ENCODE results near the gene MYO16.
A peak's percentile ranks its signal among the peaks of the same experiment; 100 is the strongest.

MYO16 gene

DNA sequence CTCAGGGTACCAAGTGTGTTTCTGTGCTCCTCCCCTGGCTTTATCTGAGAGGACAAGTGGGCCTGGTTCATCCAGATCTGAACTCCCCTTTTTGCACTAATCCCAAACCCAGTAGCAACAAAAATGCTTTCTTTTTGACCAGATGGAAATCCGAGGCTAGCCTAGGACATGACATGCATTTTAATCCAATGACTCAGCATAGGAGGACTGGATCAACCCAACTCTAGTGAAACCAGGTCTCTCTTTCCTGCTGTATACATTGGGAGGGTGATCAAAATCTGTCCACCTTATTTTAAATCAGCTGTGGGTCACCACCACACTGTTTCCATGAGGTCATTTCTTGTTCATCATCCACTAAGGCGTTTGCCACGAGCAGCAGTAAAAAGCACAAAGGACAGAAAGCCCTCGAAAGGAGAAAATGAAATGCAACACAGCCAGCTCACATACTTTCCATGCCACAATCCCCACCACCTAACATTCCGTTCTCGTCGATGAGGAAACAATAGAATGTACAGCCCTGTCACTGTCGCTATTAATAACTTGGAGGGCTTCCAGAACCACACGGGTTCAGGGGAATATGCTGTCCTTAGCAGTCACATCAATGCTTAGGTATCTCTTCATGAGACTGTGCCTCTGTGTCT, 614.0 kb downstream of the MYO16 start:
- DNase-seq (ENCODE audit: low spot score), result no peak

DNA sequence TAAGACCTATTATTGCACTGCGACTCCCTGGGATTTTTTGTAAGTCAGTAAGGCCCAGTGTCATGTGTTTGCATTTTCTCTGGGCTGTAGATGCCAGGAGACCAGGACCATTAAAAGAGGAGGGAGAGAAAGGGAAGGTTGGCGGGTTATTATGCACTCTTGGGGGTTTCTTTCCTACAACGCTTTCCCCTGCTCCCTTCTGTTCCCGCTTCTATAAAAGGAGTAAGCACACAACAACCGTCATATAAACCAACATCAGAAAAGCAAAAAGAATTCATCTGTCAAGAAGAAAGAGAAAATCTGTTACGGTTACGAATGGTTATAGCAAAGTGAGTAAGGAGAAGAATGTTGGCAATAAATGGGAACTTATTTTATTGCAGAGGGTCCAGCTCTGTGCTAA, 615.2 kb downstream of the MYO16 start:
- no peak for DNase-seq (ENCODE audit: low spot score)

DNA sequence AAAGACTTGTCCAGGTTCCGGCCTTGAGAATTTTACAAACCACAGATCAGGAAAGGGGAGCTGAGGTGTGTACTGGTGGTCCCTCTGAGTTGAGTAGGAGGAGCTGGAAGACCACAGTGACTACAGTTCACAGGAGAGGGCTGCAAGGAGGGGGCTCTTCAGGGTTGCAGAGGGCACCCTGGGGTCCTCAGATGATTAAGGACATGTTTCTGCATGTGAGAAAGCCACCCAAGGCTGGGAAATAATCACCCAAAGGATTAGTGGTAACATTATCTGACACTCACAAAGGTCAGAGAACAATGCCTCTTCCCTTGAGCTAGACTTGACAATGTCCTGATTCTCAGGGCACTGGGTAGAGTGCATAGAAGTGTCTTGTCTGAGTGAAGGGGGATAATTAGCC, 616.6 kb downstream of the MYO16 start:
- DNase-seq (ENCODE audit: low spot score), result no peak

DNA sequence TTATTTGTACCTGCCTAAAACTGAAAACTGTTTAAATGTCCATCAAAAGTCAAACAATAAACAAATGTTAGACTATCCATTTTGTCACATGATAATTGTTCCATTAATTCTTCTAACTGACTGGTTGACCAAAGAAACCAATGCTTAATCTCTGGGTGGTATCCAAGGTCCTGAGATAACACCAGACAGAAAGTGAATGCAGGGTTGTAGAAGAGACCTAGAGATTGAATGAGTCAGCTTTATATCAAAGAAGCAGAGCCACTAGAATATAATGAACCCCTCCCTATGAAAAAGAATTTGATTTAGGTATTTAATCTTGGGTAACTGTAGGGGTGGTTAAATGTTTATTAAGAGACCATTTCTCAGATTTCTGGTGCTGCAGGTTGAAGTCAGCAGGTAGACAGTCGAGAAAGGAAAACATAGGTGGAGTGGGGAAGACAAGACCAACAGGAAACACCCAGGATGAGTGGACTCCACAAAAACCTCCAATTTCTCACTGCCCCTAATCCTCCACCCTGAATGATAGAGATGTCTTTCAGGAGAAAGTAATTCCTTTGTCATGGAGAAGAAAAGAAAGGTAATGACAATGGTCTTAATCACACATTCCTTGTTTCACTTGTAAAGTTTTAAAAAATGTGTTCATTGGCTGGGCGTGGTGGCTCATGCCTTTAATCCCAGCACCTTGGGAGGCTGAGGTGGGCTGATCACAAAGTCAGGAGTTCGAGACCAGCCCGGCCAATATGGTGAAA, 620.5 kb downstream of the MYO16 start:
- DNase-seq (ENCODE audit: low spot score), result no peak

DNA sequence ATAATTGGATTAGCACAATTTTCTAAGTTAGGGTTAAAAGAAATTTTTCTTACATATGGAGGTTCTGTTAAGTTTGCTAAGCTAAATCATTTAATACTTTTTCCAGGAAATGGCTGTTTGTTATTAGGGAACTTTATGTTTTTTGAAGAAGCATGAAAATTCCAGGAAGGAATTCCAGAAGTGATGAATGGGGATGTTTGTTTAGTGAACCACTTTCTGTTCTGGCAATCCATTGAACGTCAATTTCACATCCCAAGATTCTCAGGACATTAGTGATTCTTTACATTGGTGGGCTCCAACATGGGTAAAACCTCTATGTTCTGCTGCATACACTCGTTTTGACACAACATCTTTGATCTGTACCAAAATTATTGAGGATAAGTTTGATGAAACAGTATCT, 622.5 kb downstream of the MYO16 start:
- DNase-seq (ENCODE audit: low spot score), result no peak

DNA sequence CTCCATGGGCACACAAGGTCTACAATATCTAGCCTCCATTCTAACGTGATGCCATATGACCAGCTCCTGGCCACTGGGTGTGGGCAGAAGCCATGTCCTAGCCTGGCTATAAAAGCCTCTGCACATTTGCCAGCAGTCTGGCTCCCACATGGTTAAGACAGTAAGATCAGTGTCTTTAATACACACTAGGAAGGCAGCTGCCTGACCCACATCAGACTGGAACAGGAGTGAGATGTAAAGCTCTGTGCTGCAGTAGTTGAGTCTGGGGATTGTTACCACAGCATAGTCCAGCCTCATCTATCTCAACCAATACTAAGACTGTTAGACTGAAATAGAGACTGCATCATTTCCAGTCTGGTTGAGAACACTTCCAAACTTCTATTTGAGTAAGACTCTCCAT, 623.9 kb downstream of the MYO16 start:
- no peak for DNase-seq (ENCODE audit: low spot score)

DNA sequence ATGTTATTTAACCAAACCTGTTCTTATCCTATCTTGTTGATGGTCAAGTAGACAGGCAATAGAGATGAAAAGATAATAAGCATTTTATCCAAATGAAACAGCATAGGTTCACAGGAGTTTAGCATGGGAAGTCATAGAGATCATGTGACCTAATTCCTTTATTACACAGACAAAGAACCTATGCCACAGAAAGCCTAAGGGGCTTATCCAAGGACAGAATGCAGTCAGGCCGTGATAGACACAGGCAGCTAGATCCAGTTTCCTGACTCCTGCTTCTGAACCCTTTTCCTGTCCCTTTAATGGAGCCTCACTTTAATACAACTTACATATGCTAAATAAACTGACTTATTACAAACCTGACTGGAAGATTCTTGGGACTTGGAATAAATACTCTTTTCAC, 624.9 kb downstream of the MYO16 start:
- no peak for DNase-seq (ENCODE audit: low spot score)

DNA sequence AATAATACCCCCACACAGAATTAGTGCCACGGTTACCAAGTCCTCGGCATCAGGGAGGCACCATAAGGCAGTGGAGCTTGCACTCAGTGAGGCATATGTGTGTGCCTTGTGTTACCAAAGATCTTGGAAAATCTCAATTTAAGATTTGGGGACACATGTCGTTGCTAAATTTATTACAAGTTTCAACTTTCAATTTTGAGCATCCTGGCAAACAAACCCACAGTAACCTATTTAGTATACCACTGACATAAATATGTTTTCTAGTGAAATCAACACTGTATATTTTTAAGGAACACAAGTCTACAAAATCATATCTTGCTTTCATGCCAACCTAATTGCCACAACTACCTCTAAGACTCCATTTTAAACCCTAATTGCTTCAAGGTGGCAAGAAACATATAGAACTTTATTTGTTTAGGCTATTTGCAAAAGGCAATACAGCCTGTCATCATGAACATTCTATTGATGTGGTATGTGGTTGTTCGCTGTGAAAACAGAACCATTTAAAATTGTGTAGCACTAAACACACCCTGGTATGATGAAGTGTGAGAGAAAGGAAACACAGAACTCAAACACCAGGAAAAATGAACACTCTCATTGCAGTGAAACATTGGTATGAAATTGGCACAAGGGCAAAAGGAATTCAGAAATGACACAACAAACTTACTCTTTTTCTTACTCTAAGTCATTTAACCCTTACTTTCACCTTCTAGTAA, 625.9 kb downstream of the MYO16 start:
- DNase-seq (ENCODE audit: low spot score), result no peak

DNA sequence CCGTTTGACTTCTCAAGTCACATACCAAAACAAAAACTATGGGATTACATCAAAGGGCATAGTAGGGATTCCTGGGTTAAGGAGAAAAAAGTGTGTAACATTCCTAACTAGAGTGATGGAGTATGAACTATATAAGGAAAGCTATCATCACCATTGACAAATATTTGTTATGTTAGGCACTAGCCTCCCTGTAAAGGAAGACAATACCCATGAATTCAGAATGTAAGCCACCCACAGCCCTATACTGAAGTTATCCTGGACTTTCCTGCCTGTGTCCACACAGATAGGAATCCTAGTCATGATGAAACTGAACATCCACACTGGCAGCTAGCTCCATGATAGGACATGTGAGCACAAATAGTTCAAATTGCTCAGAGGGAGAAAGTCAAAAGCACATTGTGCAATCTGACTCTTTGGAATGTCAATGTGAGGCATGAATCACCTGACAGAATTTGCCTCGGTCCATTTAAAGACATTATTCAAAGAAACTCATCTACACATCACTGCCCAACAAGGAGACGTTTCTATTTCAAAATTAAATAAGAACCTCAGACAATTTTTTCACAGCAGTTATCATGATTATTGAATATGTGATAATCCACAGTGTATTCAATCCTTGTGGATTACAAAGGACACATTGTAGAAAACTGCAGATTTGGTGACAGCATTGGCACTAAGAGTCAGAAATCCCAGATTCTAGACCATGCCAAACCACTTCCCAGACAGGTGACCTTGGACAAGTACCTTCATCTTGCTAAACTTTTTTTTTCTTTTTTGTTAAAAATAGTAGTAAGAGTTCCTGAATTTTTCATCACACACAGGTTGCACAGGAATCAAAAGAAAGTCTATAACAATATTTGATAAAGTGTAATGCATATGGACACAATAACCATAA, 627.7 kb downstream of the MYO16 start:
- peak; percentile 11 for DNase-seq (ENCODE audit: low spot score)
